KG1 (cell line): Measurements from ENCODE around the gene MAP2K5.
A peak's percentile ranks its signal among the peaks of the same experiment; 100 is the strongest.

Source experiments
- DNase-seq: peaks from one replicate; lab custom pipeline; 2025; lab: John Stamatoyannopoulos, UW

The MAP2K5 gene

GRCh38 chr15:67760901-67761300, 218.4 kb downstream of the MAP2K5 start:
- no peak for DNase-seq

GRCh38 chr15:67761343-67761742, 218.8 kb downstream of the MAP2K5 start:
- no peak for DNase-seq

GRCh38 chr15:67762610-67763368, 220.3 kb downstream of the MAP2K5 start:
- DNase-seq: no peak

DNA sequence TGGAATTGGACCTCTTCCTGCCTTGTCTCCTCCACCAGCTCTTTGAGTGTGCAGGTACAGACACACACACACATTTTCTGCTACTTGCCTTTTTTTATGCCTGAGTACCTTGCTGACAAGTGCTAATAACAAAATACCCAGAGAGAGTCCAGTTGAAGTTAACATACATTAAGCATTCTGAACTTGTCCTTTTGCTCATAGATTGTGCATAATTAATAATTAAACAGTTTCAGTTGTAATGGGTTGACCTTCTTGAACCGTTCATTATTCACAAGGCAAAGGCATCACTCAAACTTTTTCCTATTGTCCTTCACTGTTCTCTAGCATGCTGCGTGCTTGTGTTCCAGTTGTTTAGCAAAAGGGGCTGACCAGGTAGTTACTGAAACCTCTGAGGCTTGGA, 223.2 kb downstream of the MAP2K5 start:
- DNase-seq: no peak

- no peak for DNase-seq
Observed at GRCh38 chr15:67766968-67767367, 224.5 kb downstream of the MAP2K5 start.

- DNase-seq: no peak
Observed at GRCh38 chr15:67768313-67768977, 225.9 kb downstream of the MAP2K5 start.

DNA sequence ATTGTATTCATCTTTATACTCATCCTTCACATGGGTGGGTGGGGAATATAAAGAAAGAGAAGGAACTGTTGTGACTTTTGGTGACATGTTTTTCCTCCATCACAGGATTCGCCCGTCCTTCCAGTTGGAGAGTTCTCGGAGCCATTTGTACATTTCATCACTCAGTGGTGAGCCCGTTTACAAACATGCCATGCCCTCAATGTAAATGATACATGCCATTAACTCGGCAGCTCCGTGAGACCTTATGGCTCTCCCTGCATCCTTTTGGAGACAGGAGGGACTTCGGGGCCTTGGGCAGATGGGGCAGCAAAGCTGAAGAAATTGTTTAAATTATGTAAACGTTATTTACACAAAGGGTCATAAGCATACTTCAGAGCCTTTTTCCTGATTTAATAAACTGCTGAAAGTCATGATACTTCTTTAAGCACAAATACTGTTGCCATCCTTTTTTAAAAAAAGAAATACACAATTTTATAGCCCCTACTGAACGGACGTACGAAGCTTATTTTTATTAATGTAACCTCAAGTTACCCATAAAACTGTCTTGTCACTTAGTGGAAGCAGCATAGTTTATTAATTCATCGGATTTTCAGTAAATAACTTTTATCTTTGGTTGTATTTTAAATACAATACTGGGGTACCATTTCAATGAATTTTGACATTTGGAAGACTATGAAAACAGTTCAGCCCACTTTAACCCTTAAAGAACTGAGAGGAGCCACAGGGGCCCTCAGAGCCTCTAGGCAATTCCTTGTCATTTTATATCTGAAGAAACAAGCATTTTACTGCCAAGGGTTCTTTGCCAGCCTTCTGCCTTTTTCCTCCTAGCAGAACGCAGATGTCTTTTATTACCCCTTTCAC, 227.2 kb downstream of the MAP2K5 start:
- no peak for DNase-seq

GRCh38 chr15:67770358-67770628, 227.8 kb downstream of the MAP2K5 start:
- DNase-seq: no peak

GRCh38 chr15:67771189-67771800, 228.8 kb downstream of the MAP2K5 start:
- no peak for DNase-seq

GRCh38 chr15:67774626-67775025, 232.1 kb downstream of the MAP2K5 start:
- no peak for DNase-seq

DNA sequence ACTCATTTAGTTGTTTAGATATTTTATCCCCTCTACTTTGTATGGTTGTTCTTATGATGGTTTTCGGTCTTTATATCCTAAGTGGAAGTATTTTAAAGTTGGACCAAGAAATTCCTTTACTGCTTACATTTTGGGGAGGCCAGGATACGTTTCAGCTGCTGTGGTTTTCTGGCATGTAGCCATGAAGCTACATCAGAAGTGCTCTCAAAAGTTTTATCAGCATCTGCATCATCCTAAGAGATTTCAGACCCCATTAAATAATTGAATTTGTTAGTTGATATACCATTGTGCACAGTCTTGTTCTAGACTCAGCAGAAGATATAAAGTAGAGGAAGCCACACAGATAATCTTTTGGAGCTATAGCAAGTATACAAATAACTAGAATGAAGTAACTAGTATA, 232.7 kb downstream of the MAP2K5 start:
- DNase-seq: no peak

DNA sequence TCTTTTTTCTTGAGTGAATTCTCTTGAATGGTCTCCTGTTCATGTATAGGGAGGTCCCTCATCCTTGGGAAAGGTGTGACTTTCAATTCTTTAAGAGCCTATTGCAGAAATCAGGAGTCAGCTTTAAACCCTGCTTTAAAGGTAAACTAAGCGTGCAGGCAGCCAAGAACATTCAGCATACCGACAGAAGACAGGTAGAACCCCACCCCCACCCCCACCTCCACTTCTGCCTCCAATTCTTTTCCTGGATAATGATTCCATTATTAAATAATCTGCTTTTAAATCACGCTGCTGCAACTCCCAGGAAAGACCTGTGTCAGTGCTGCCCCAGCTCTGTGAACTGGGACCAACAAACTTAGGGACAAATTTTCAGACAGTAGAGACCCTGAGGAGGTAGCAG, 233.5 kb downstream of the MAP2K5 start:
- no peak for DNase-seq

DNA sequence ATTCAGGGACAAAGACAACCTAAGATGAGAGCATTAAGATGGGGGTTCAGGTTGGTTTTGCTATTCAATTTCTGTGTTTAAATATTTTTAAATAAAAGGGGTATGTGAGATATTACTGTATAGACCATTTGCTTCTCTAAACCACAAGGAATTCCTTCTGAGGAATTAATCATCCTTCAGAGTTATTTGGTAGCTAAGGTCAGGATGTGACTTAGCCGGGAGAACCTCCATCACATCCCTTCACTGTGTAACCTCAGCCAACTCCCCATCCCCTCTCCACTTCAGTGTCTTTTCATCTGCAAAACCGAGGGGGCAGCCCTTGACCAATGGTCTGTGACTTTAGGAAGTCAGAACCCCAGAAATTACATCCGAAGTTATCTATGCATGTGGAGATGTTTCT, 234.1 kb downstream of the MAP2K5 start:
- no peak for DNase-seq

- no peak for DNase-seq
Observed at GRCh38 chr15:67777071-67777470, 234.6 kb downstream of the MAP2K5 start.

- no peak for DNase-seq
Observed at GRCh38 chr15:67777773-67778172, 235.3 kb downstream of the MAP2K5 start.

DNA sequence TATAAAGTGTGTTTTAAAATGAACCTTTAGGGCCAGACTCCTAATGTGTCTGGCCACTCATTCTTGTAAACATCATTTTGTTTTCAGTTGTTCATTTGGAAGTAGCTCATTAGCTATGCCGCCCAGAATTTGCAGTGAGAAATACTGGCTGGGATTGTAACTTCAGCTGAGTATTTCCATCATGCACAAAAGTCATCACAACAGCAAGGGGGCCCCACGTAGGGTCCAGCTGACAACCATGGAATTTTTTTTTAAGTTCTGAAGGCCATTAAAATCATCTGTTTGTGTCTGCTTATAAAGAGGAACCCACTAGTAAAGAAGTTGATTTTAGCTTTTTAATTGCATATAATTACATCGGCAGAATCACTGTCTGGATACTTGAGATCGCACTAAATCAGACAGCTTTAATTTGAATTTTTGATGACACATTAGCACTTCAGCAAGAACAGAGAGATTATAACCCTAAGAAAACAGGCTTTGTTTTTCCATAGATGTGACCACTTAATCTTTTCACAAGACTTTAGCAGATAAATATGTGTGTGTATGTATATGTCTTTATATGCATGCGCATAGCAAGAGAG, 236.6 kb downstream of the MAP2K5 start:
- DNase-seq: no peak

DNA sequence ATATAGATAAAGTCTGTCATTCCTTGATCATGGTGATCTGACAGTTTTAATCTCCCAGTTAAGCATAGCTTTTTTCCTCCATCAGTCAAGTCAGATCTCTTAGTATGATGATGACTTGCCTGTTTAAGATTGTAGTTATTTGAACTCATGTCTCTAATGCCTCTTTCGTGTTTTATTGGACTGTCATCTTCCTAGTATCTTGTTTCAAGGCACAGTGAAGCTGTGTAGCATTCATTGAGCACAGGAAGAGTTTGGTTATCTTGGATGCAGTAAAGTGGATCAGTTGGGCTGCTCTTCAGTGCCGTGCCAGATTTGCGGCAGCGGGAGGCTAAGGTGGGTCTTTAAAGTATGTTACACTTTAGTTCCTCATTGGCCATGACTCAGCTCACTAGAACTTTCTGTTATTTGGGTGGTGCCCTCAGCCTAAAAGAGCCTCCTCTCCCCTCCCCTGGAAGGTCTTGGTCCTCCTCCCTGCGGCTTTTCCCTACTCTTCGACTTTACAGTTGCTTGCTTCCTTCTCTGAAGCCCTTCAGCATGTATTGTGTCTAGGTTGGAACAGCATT, 237.1 kb downstream of the MAP2K5 start:
- DNase-seq: no peak

- no peak for DNase-seq
Observed at GRCh38 chr15:67781061-67781460, 238.6 kb downstream of the MAP2K5 start.

DNA sequence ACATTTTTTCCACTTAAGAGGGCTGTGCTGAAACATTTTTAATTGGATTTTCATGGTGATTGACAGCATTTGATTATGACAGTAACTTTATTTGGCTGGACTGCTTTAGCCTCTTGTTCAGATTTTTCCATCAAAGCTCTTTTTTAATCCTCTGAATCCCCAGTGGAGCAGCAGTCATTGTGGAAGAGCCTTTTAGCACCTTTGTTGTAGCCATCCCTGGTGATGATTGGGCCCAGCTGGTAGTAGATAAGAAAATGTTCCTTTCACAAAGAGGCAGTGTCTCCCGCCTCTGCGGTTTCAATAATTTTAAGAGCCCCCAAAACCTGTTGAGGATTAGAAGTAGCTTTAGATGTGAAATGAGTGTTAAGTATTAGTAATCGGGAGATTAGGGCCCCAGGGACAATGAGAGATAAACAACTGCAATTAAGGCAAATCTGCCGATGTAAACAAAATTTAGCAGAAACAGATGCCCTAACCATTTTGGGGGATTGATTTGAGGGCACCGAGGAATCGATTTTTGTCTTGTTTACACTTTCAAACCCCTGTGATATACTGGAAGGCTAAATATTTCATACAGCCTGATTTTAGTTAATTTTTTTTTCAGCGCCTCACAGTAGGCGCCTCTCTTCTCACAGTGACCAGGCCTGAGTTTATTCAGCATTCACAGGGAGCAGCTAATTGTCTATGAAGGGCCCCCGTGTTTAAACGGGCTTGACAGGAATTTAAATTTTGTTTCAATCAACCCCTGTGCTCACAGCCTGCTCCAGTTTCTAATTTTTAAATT, 239.6 kb downstream of the MAP2K5 start:
- DNase-seq: no peak

- no peak for DNase-seq
Observed at GRCh38 chr15:67782691-67782991, 240.1 kb downstream of the MAP2K5 start.

GRCh38 chr15:67783303-67783702, 240.8 kb downstream of the MAP2K5 start:
- peak; percentile 3 for DNase-seq
